Spleen (tissue), 11 donors: Measurements from ENCODE around the gene TMEM183A. TPM values are rescaled to one million over a fixed set of nuclear protein-coding genes. Genes with fewer than 3 reads are reported as not detected.

ENCODE experiments used
- DNase-seq: peaks from one replicate; pipeline ENCODE4 v3.0.0-alpha.2; 2020
- H3K27ac ChIP-seq, 8 donors: fragments of 200-600 bp; sonication (generic) in 7 of 8; 1 replicate in 4 of 8; 2 replicates in 4 of 8; pipeline versions ENCODE4 v1.5.0 to v1.8.0; 2016 to 2021; ENCODE audit warnings: inconsistent platforms in 4 of 8, mild to moderate bottlenecking in 4 of 8, moderate library complexity in 1 of 8
- H3K27me3 ChIP-seq, 7 donors: fragments of 200-600 bp; sonication (generic) in 6 of 7; replicated peaks in 1 of 7; 1 replicate in 4 of 7; 2 replicates in 3 of 7; pipeline versions ENCODE4 v1.5.0 to v1.8.0; 2016 to 2021; ENCODE audit warnings: inconsistent platforms in 3 of 7, mild to moderate bottlenecking in 1 of 7
- H3K36me3 ChIP-seq, 6 donors: fragments of 200-600 bp; sonication (generic) in 5 of 6; 1 replicate in 4 of 6; 2 replicates in 2 of 6; pipeline versions ENCODE4 v1.5.0 to v1.8.0; 2016 to 2021; ENCODE audit warnings: inconsistent platforms in 2 of 6
- H3K4me1 ChIP-seq, 6 donors: fragments of 200-600 bp; sonication (generic) in 5 of 6; 1 replicate in 3 of 6; 2 replicates in 3 of 6; pipeline versions ENCODE4 v1.5.0 to v1.8.0; 2016 to 2021; ENCODE audit warnings: inconsistent platforms in 3 of 6
- H3K4me3 ChIP-seq, 8 donors: fragments of 200-600 bp; sonication (generic) in 7 of 8; 1 replicate in 4 of 8; 2 replicates in 4 of 8; pipeline versions ENCODE4 v1.5.0 to v1.8.0; 2016 to 2021; ENCODE audit warnings: inconsistent platforms in 4 of 8, mild to moderate bottlenecking in 4 of 8, moderate library complexity in 2 of 8
- H3K9me3 ChIP-seq, 8 donors: fragments of 200-600 bp; sonication (generic) in 7 of 8; 1 replicate in 4 of 8; 2 replicates in 4 of 8; pipeline versions ENCODE4 v1.5.0 to v1.8.0; 2016 to 2021; ENCODE audit warnings: inconsistent platforms in 4 of 8
- POLR2A ChIP-seq, 3 donors: fragments of 450-650 bp; IDR thresholded peaks; one replicate each; pipeline ENCODE4 v1.5.1; 2017; ENCODE audit warnings: antibody characterized with exemption in 3 of 3, mild to moderate bottlenecking in 1 of 3
- POLR2AphosphoS5 ChIP-seq, 3 donors: sonication (generic); formaldehyde crosslinking; IDR thresholded peaks; one replicate each; pipeline ENCODE4 v1.5.1; 2017; ENCODE audit warnings: antibody characterized with exemption in 3 of 3
- WGBS, 5 donors: extraction: QIAGEN DNeasy Blood & Tissue Kit in 3 of 5; methylation state at CpG; one replicate each; pipeline versions ENCODE4 v1.1.5 to v1.1.7; 2013 to 2018; 5-methylcytosine and 5-hydroxymethylcytosine counted together
- intact Hi-C: fragments of 100-400 bp; cut with DNase I; formaldehyde crosslinking; loops from one replicate; pipeline ENCODE4 v1.15.0; 2023; ENCODE audit warnings: low total_unique reads
- polyA plus RNA-seq, 3 donors: library from polyadenylated mRNA; stranded (reverse); fragments of 200-250 nt; gene quantifications; one replicate each; pipeline ENCODE4 v1.2.1, GENCODE V29; 2013
- total RNA-seq, 7 donors: library from RNA; depleted of rRNA in 3 of 7; stranded (reverse); fragments of >200 nt in 3 of 7; fragmentation: NEBNext Ultra II Directional in 4 of 7; extraction: Animal tissue kit (Norgen Biotek cat#: 25700) in 4 of 7; gene quantifications; one replicate each; pipeline versions ENCODE4 v1.1.0 to v1.2.1, GENCODE V29; 2016 to 2021
- TF ChIP-seq, protein P1 (sequence below), 11 experiments: fragments of 200-600 bp in 7 of 11; fragments of 450-650 bp in 4 of 11; sonication (generic) in 4 of 11; IDR thresholded peaks in 8 of 11; conservative IDR thresholded peaks in 3 of 11; 1 replicate in 7 of 11; 2 replicates in 4 of 11; pipeline versions ENCODE4 v1.4.0 to v1.8.0; 2016 to 2021; ENCODE audit warnings: antibody characterized with exemption in 11 of 11, inconsistent platforms in 4 of 11, mild to moderate bottlenecking in 1 of 11
- donor health status: healthy with polysubstance abuse.
- donor health status: DM: no; HTN: no; CAD: no; lungs with moderate emphysema.
- donor health status: DM: no; HTN: no; CAD: no.
- donor health status: Bipolar disorder and iron deficiency.
- donor health status: healthy.
- donor health status: DM: no; HTN: no; CAD: no.
- donor health status: DM: yes; HTN: yes; CAD: no.

TMEM183A gene
- total and polyA plus RNA-seq, 10 donors, result 30.3 to 61.9 (median 52.4) TPM

DNA sequence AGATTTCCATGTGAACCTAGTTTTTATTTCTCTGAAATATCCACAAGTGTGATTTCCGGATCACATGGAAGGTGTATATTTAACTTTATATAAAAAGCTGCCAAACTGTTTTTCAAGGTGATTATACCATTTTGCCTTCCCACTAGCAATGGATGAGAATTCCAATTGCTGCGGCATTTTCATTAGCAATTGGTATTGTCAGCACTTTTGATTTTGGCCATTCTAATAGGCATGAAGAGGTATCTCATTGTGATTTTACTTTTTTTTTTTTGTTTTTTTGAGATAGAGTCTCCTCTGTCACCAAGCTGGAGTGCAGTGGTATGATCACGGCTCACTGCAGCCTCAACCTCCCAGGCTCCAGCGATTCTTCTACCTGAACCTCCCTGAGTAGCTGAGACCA lies 35.1 kb upstream of the TMEM183A start:
- Histone ChIP-seq H3K27me3 (no peaks in the 10 kb centered on the region), H3K27ac (no peak overlapping the region), H3K9me3 (no peaks in the 10 kb centered on the region), H3K4me1 (peaks cover 9 to 36% (median 24%) of the 10 kb centered on the region in 6 donors), H3K4me3 (no peak overlapping the region), H3K36me3 (no peaks in the 10 kb centered on the region)
- intact Hi-C loops, result no loop called here
- TF ChIP-seq, protein P1, sequence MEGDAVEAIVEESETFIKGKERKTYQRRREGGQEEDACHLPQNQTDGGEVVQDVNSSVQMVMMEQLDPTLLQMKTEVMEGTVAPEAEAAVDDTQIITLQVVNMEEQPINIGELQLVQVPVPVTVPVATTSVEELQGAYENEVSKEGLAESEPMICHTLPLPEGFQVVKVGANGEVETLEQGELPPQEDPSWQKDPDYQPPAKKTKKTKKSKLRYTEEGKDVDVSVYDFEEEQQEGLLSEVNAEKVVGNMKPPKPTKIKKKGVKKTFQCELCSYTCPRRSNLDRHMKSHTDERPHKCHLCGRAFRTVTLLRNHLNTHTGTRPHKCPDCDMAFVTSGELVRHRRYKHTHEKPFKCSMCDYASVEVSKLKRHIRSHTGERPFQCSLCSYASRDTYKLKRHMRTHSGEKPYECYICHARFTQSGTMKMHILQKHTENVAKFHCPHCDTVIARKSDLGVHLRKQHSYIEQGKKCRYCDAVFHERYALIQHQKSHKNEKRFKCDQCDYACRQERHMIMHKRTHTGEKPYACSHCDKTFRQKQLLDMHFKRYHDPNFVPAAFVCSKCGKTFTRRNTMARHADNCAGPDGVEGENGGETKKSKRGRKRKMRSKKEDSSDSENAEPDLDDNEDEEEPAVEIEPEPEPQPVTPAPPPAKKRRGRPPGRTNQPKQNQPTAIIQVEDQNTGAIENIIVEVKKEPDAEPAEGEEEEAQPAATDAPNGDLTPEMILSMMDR (IDR thresholded peaks at IDR 0.05 in 8 of 11, conservative IDR thresholded peaks at IDR 0.05 in 3 of 11), result no peak
- TF ChIP-seq POLR2A (IDR thresholded peaks at IDR 0.05), result no peak
- TF ChIP-seq POLR2AphosphoS5 (IDR thresholded peaks at IDR 0.05), result no peak
- WGBS, 5 donors, result 73 to 74% (median 73%) methylated on average over 4 of the region's 4 CpGs
- no peak for DNase-seq

DNA sequence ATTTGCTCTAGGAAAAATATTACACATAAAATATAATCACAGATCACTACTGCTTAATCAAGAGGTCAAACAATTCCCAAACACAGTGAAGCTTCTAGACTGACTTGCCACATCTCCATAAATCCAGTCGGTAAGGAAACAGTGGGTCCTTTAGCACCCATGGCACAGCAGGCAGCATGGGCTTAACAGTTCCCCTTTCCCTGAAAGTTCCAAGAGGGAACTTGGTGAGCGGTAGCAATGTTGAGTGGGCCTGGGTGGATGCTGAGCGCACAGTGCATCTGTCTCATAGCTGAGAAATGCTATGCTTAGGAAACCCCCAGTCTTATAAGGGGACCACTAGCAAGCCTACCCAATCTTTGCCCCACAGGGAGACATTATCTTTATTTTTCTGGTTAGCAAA lies 32.3 kb upstream of the TMEM183A start:
- Histone ChIP-seq H3K4me3 (no peak overlapping the region), H3K36me3 (no peaks in the 10 kb centered on the region), H3K4me1 (peaks cover 0 to 12% (median 1%) of the 10 kb centered on the region in 6 donors), H3K9me3 (no peaks in the 10 kb centered on the region), H3K27me3 (no peaks in the 10 kb centered on the region), H3K27ac (no peak overlapping the region)
- TF ChIP-seq POLR2AphosphoS5 (IDR thresholded peaks at IDR 0.05), result no peak
- no peak for TF ChIP-seq POLR2A (IDR thresholded peaks at IDR 0.05)
- TF ChIP-seq, protein P1 (IDR thresholded peaks at IDR 0.05 in 8 of 11, conservative IDR thresholded peaks at IDR 0.05 in 3 of 11), result no peak
- no peak for DNase-seq
- WGBS, 5 donors, result 88 to 91% (median 89%) methylated on average over 3 of the region's 3 CpGs
- intact Hi-C loops, result no loop called here

DNA sequence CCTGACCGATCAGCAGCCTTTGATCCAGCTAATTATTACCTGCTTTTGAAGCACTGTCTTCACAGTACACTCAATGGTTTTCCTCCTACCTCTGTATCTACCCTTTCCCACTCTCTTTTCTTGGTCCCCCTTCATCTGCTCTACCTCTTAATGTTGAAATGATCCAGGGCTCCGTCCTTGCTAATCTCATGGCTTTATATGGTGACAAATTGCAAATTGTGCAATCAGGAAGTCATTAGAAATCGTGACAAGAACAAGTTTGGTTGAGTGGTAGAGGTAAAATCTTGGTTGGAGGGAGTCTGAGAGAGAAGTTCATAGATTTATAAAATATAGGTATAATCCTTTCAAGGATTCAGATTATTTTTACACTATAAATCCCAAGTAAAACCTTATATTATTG lies 30.5 kb upstream of the TMEM183A start:
- DNase-seq, result no peak
- peaks cover 0 to 6% (median 0%) of the 10 kb centered on the region in 6 donors for H3K4me1 ChIP-seq
- H3K4me3 ChIP-seq, result no peak overlapping the region
- H3K9me3 ChIP-seq, result no peaks in the 10 kb centered on the region
- no peak overlapping the region for H3K27ac ChIP-seq
- no peaks in the 10 kb centered on the region for H3K36me3 ChIP-seq
- intact Hi-C loops, result no loop called here
- no peak for TF ChIP-seq POLR2A (IDR thresholded peaks at IDR 0.05)
- no peak for TF ChIP-seq POLR2AphosphoS5 (IDR thresholded peaks at IDR 0.05)
- TF ChIP-seq, protein P1 (IDR thresholded peaks at IDR 0.05 in 8 of 11, conservative IDR thresholded peaks at IDR 0.05 in 3 of 11), result no peak
- WGBS, 5 donors, result 30 to 43% (median 37%) methylated on average over 3 of the region's 3 CpGs
- H3K27me3 ChIP-seq, result no peaks in the 10 kb centered on the region

DNA sequence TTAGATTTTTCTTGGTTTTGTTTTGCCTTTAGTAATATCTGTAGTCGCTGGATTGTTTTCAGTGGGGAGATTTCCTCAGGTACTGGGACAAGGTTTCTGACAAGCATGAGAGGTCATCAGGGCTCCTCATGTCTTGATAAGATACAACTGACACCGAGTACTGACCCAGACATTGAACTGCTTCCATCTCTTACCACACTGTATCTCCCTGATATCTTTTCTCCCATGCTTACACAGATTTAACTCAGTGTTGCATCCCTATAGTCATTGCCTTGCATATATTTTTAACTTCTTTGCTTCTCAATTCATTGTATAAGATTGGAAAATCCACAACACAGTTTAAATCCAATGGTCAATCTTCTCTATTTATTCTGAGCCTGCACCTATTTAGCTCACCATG lies 27.7 kb upstream of the TMEM183A start:
- Histone ChIP-seq H3K27me3 (no peaks in the 10 kb centered on the region), H3K36me3 (no peaks in the 10 kb centered on the region), H3K9me3 (no peaks in the 10 kb centered on the region), H3K27ac (no peak overlapping the region), H3K4me1 (peaks cover 0 to 10% (median 0%) of the 10 kb centered on the region in 6 donors), H3K4me3 (no peak overlapping the region)
- DNase-seq, result no peak
- WGBS, 5 donors, result 85 to 92% (median 86%) methylated on average over 2 of the region's 2 CpGs
- intact Hi-C loops, result no loop called here
- TF ChIP-seq POLR2AphosphoS5 (IDR thresholded peaks at IDR 0.05) (no peak), POLR2A (IDR thresholded peaks at IDR 0.05) (no peak)

DNA sequence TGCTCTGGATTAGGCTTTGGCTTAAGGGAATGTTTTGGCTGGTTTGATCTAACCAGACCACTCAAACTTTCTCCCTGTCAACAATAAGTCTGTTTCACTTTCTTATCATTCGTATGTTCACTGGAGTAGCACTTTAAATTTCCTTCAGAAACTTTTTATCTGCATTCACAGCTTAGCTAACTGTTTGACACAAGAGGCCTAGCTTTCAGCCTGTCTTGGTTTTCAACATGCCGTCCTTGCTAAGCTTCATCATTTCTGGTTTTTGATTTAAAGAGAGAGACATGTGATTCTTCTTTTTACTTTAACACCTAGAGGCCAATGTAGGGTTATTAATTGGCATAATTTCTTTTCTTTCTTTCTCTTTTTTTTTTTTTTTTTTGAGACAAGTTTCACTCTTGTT lies 25.2 kb upstream of the TMEM183A start:
- 58 to 67% (median 64%) methylated on average over 2 of the region's 2 CpGs for WGBS, 5 donors
- Histone ChIP-seq H3K27ac (no peak overlapping the region), H3K36me3 (no peaks in the 10 kb centered on the region), H3K4me1 (peaks cover 0 to 6% (median 0%) of the 10 kb centered on the region in 6 donors), H3K27me3 (no peaks in the 10 kb centered on the region), H3K9me3 (no peaks in the 10 kb centered on the region), H3K4me3 (no peak overlapping the region)
- DNase-seq, result no peak
- intact Hi-C loops, result no loop called here
- TF ChIP-seq, protein P1 (IDR thresholded peaks at IDR 0.05 in 8 of 11, conservative IDR thresholded peaks at IDR 0.05 in 3 of 11), result no peak
- no peak for TF ChIP-seq POLR2AphosphoS5 (IDR thresholded peaks at IDR 0.05)
- TF ChIP-seq POLR2A (IDR thresholded peaks at IDR 0.05), result no peak
